ENCODE data around the gene ETF1.

The ETF1 gene

DNA sequence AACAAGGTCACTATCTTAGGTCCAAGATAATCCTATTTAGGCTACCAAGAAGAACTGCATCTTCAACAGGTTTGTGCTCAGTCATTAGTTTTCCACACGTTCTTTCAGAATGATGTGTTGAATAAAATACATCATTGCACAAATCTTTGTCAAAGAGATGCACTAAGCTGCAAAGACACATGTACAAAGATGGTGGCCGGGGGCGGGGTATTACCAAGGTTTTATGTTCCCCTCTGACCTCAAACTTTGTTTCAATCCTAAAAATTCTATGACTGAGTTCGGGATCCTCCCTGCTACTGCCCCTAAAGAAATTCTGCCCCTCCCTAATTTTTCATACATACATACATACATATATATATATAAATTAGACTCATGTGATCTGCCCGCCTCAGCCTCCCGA, 17.9 kb upstream of the ETF1 start:
- DNase-seq = no peak

GRCh38 chr5:138559937-138560336, 16.9 kb upstream of the ETF1 start:
- no peak for DNase-seq

GRCh38 chr5:138557677-138558076, 14.6 kb upstream of the ETF1 start:
- no peak for DNase-seq

DNA sequence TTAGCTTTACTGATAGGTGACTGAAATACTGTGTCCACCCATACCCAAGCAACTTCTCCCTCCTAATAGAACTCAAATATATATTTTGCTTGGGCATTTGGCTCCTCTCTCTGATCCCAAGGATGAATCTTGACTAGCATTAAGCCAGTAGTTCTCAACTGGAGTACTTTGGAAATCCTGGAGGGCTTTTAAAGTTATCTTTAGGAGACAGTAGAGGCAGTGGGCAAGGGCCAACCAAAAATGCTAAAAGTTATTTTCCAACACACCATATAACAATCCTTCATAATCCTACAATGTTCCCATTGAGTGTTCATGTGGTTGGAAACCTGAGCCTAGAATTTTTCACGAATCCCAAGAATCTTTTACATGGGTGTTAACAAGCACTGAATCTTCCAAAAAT, 11.1 kb upstream of the ETF1 start:
- no peak for DNase-seq

DNA sequence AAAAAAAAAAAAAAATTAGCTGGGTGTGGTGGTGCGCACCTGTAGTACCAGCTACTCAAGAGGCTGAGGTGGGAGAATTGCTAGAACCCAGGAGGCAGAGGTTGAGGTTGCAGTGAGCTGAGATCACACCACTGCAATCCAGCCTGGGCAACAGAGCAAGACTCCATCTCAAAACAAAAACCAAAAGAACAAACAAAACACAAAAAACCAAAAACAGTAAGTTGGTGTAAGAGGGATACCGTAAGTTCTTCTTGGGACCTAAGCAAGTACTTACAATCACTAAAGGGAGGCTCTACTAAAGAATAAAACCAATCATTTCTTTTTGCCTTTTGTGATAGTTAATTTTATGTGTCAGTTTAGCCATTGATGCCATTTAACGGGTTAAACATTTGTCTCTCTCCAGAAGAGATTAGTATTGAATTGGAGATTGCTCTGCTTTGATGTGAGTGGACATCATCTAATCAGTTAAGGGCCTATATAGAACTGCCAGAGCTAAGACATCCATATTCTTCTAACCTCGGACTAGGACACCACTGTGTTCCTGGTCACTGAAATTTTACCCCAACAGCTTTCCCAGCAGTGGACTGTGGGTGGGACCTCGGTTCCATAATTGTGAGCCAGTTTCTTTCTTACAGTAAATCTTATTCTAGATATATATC, 10.5 kb upstream of the ETF1 start:
- DNase-seq = no peak

DNA sequence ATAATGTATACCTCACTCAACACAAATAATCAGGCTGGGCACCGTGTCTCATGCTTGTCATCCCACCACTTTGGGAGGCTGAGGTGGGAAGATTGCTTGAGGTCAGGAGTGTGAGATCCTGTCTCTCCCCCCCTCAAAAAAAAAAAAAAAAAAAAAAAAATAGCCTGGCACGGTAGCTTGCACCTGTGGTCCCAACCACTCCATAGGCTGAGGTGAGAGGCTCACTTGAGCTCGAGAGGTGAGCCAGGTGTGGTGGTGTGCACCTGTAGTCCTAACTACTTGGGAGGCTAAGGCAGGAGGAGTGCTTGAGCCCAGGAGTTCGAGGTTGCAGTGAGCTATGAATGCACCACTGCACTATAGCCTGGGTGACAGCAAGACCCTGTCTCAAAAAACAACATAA, 9.6 kb upstream of the ETF1 start:
- no peak for DNase-seq

- no peak for DNase-seq
Observed at GRCh38 chr5:138549414-138549813, 6.4 kb upstream of the ETF1 start.

GRCh38 chr5:138545919-138546562, 3.0 kb upstream of the ETF1 start:
- DNase-seq = no peak

DNA sequence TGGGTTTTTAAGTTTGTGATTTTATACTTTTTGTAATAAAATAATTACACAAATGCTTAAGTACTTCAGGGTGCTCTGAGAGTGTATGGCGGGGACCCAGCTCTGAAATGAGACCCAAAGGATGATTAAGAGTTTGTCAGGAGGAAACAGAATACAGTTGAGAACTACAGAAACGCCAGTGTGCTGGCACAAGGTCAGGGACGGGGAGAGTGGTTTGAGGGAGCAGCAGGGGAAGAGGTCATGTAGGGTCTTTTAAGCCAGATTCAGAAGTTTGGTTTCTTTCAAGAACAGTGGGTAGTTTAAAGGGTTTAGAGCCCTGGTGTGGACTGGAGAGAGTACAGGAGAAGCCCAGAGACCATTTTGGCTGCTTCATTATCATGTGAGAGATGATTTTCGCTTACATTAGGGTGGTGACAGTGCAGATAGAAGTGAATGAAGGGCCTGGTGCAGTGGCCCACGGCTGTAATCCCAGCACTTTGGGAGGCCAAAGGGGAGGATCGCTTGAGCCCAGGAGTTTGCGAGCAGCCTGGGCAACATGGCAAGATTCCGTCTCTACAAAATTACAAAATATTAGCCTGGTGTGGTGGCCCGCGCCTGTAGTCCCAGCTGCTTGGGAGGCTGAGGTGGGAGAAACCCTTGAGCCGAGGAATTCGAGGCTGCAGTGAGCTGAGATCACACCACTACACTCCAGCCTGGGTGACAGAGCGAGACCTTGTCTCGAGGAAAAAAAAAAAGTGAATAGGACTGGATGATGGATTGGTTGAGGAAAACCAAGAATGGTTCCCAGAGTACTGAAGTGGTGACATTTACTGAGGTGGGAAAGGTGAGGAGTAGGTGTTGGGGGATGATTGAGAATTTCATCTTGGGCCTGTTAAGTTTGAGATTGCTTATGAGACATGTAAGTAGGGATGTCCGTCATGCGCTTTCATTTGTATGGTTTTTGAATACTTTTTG, 1.4 kb upstream of the ETF1 start:
- DNase-seq = no peak

DNA sequence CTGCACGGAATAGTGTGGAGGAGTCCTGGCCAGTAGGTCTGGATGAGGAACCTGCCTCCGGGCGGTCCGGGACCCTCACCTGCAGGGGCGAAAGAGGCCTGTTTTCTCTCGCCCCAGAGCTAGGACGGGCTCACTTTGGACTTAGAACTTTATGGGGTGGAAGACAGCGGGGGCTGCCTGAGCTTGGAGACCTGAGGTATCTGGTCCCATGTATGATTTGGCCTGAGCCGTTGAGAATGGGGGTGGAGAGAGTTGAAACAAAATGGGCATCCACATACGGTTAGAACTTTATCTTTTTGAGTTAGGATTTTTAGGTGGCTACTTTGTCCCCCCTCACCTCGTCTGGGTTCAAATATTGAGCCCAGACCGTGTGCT, 681 bp upstream of the ETF1 start:
- DNase-seq = no peak

- no peak for DNase-seq
Observed at GRCh38 chr5:138542180-138542955, 668 bp downstream of the ETF1 start.

DNA sequence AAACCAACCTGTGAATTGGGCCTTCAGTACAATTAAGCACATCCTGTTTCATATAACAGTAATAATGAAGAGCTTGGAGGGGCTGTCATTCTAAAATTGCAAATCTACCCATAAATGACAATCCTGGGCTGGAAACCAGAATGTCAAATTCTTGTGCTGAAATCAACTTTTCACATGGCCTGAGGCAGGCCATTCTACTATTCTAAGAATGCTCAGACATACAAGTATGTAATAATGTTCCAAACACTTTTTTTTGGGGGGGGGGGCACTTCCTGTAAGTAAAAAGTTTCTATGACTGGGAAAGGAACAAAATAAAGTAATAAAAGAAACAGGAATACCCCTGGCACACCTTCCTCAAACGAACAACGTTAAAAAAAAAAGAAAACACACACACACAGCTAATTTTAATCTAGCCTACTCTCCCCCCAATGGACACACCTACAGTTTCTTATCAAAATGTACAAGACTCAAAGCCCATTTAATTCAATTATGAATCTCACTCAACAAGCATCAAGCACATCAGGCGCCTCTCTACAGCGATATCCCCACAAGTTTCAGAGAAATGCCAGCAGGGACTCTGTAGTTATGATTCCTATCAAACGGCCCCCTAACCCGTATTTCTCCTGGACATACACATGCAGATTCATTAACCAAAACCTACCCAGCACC, 1.4 kb downstream of the ETF1 start:
- DNase-seq = no peak

GRCh38 chr5:138539791-138540190, 3.2 kb downstream of the ETF1 start:
- DNase-seq = no peak

DNA sequence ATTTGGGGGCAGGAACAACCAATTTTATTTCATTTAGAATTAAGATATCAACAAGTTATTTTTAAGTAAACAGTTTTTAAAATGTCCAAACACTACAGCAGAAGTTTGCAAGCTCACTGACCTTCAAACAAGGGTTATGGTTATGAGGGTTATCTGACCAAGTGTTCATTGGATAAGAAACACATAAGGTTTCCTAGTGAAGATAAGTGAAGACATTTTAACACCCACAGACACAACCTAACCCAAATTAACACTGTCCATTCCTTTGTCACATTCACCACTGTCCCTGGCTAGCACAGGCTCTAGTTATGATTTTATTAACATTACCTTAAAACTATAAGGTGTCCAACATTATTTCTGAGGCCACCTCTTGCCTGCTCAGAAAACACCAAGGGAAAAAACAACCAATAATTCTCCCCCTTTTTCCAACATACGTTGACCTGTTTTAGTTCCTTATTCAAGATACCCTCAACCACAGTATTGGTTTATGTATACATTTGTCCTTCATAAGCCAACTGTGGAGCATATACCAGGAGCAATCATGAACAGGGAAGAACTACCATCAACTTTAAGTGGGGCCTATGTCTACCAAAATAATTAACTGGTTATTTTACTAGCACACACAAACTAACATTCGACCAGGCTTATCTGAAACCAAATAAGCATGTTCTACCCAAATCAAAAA, 4.0 kb downstream of the ETF1 start:
- DNase-seq = no peak

DNA sequence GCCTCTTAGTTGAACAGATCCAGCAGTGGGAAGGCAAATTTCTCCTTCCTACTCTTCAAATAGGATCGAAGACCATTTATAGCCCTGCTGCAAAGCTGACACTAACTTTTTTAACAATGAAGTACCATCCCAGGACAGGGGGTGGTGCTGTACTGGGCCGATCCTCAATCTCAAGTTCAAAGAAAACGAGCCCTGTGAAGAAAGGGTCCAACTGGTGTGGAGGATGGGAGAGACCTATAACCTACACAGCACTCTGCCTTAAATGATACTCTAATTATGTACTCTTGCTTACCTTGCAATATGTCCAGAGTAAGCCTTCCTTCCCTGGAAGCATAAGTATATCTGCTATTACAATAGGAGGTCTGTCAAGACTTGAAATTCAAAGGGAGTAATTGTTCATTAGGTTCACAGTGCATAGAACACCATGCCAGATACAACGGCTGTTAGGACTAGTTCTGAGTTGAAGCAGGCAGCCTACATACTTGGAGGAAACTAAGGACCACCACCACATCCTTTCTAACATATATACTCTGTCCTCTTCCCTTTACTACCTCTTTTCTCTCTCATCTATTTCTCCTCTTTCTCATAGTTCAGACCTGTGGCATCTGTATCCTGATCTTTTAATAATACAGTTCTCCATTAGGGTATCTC, 6.2 kb downstream of the ETF1 start:
- no peak for DNase-seq

GRCh38 chr5:138536215-138536614, 6.8 kb downstream of the ETF1 start:
- DNase-seq = no peak

DNA sequence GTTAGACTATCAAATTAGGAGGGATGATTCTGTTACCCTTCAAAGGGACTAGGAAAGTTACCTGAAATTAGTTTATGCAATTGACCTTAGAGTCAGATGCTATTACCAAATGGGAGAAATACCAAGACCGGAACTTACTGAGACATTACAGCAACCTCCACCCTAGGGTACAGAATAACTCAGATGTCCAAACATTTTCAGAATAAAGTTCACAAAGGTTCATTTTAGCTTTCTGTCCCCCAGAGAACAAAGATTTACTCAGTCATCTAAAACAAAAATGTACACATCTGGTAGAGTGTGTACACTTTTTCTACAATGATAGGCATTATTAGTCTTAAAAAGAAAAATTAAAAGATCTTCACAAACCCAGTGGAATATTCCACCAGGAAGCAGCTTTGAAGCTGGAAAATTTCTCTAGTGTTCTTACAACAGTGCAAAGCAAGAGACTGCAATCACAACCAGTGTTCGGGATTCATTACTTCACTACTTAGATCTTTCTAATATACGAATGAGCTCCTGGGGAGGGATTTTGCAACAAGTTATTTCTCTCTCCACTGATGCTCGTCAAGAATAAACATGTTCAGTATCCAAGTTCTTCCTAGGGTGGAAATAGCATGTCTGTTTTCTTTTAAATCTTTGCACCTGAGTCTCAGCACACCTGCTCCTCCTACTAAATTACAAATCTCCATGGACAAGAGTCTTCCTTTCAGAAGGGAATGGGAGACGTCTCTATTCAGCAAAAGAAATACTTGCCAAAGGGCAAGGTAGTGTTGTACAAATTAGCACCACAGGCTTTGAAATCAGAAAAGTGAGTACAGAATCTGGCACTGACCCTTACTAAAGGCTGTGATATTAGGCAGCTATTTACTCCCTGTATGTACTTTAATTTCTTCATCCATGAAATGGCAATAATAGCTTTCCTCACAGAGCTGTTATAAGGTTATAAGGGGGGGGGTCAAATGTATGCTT, 8.8 kb downstream of the ETF1 start:
- no peak for DNase-seq

- DNase-seq = no peak
Observed at GRCh38 chr5:138529812-138530211, 13.2 kb downstream of the ETF1 start.

DNA sequence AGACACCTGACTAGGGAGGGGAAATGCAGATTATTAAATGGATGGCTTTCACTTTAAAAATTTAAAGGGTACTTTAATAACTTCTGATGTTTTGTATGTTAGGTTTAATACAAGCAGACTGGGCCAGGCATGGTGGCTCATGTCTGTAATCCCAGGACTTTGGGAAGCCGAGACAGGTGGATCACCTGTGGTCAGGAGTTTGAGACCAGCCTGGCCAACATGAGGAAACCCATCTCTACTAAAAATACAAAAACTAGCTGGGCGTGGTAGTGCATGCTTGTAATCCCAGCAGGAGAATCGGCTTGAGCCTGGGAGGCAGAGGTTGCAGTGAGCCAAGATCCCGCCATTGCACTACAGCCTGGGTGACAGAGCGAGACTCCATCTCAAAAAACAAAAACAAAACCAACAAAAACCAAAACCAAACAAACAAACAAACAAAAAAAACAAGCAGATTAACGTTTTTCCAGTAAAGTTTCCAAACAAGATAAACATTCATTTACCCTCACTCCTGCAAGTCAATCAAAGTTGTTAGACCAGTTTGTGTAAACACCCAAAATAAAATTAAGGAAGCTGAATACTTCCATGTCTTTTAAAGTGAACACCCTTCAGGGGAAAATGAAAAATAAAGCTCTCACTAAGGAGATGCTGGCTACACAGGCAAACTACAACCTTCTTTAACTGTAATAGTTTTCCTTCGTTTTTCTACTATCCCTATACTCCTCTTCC, 14.1 kb downstream of the ETF1 start:
- DNase-seq = no peak

Measured in GDM1 (cell line).